MM.1S (cell line): ENCODE data around the gene RANBP2.

Experiments
- DNase-seq: peaks from one replicate; pipeline ENCODE4 v3.0.0-alpha.2; 2015
- H2AFZ ChIP-seq: fragments of 300-600 bp; sonication (generic); 2 replicates; pipeline ENCODE4 v1.6.0; 2016; ENCODE audit warnings: antibody characterized with exemption, low read length
- H3F3A ChIP-seq: fragments of 300-600 bp; sonication (generic); 2 replicates; pipeline ENCODE4 v1.6.1; 2016; ENCODE audit warnings: mild to moderate bottlenecking, antibody characterized with exemption, low read length, moderate library complexity, mixed read lengths; ENCODE audit not compliant: insufficient read depth
- H3K27ac ChIP-seq: fragments of 300-600 bp; sonication (generic); 2 replicates; pipeline ENCODE4 v1.5.1; 2016; ENCODE audit warnings: mild to moderate bottlenecking, low read length
- H3K27me3 ChIP-seq: fragments of 300-600 bp; sonication (generic); replicated peaks from 2 replicates; pipeline ENCODE4 v1.6.0; 2016; ENCODE audit warnings: low read length; ENCODE audit not compliant: insufficient read depth
- H3K36me3 ChIP-seq: fragments of 300-600 bp; sonication (generic); replicated peaks from 2 replicates; pipeline ENCODE4 v1.6.1; 2016; ENCODE audit warnings: mild to moderate bottlenecking, low read length, mixed read lengths; ENCODE audit not compliant: insufficient read depth
- H3K4me1 ChIP-seq: fragments of 300-600 bp; sonication (generic); 2 replicates; pipeline ENCODE4 v1.6.1; 2016; ENCODE audit warnings: low read length, mixed read lengths
- H3K4me2 ChIP-seq: fragments of 300-600 bp; sonication (generic); 2 replicates; pipeline ENCODE4 v1.6.0; 2016; ENCODE audit warnings: low read depth, low read length
- H3K4me3 ChIP-seq: fragments of 300-600 bp; sonication (generic); 2 replicates; pipeline ENCODE4 v1.5.1; 2016; ENCODE audit warnings: low read length, mixed read lengths
- H3K79me2 ChIP-seq: fragments of 300-600 bp; sonication (generic); 2 replicates; pipeline ENCODE4 v1.6.1; 2016; ENCODE audit warnings: mixed run types, low read length, mixed read lengths
- H3K9ac ChIP-seq: fragments of 300-600 bp; sonication (generic); 2 replicates; pipeline ENCODE4 v1.6.1; 2016; ENCODE audit warnings: low read length, mixed read lengths
- H3K9me2 ChIP-seq: fragments of 300-600 bp; sonication (generic); replicated peaks from 2 replicates; pipeline ENCODE4 v1.6.1; 2016; ENCODE audit warnings: mild to moderate bottlenecking, low read length, mixed read lengths; ENCODE audit not compliant: insufficient read depth
- H3K9me3 ChIP-seq: fragments of 300-600 bp; sonication (generic); replicated peaks from 2 replicates; pipeline ENCODE4 v1.6.1; 2016; ENCODE audit warnings: mild to moderate bottlenecking, low read length, mixed read lengths; ENCODE audit not compliant: insufficient read depth
- H4K20me1 ChIP-seq: fragments of 300-600 bp; sonication (generic); 2 replicates; pipeline ENCODE4 v1.6.1; 2016; ENCODE audit warnings: mild to moderate bottlenecking, low read length, moderate library complexity, mixed read lengths; ENCODE audit not compliant: insufficient read depth
- CTCF ChIP-seq: fragments of 300-600 bp; sonication (generic); IDR thresholded peaks from 2 replicates; pipeline ENCODE4 v1.5.1; 2016; ENCODE audit warnings: antibody characterized with exemption, low read length, mixed read lengths
- EZH2 ChIP-seq: fragments of 300-600 bp; sonication (generic); optimal IDR thresholded peaks from 2 replicates; pipeline ENCODE3; 2017; ENCODE audit warnings: low read depth, mild to moderate bottlenecking, antibody characterized with exemption, low read length, mixed read lengths
- EZH2phosphoT487 ChIP-seq: fragments of 300-600 bp; sonication (generic); IDR thresholded peaks from 2 replicates; pipeline ENCODE4 v1.6.1; 2018; ENCODE audit warnings: antibody characterized with exemption, low read length

The RANBP2 gene

GRCh38 chr2:108805782-108806181, 86.5 kb downstream of the RANBP2 start:
- H3K9me3 ChIP-seq: no peaks in the 10 kb centered on the region
- no peaks in the 10 kb centered on the region for H3F3A ChIP-seq
- H3K4me1 ChIP-seq: no peaks in the 10 kb centered on the region
- H3K9me2 ChIP-seq: no peaks in the 10 kb centered on the region
- no peaks in the 10 kb centered on the region for H3K27me3 ChIP-seq
- no peak overlapping the region for H3K4me3 ChIP-seq
- DNase-seq: no peak
- no peak overlapping the region for H3K27ac ChIP-seq
- H3K36me3 ChIP-seq: no peaks in the 10 kb centered on the region; the same call in 1 of the 2 replicates
- H2AFZ ChIP-seq: no peak overlapping the region
- H4K20me1 ChIP-seq: no peaks in the 10 kb centered on the region
- no peak for TF ChIP-seq EZH2
- no peak for TF ChIP-seq EZH2phosphoT487
- TF ChIP-seq CTCF: no peak
- no peak overlapping the region for H3K4me2 ChIP-seq
- H3K79me2 ChIP-seq: peaks cover 17% of the 10 kb centered on the region
- no peak overlapping the region for H3K9ac ChIP-seq

GRCh38 chr2:108806371-108807113, 87.3 kb downstream of the RANBP2 start:
- TF ChIP-seq EZH2phosphoT487 (no peak), CTCF (no peak), EZH2 (no peak)
- no peak overlapping the region for H3K9ac ChIP-seq
- H3K4me1 ChIP-seq: no peaks in the 10 kb centered on the region
- DNase-seq: no peak
- H3K27me3 ChIP-seq: no peaks in the 10 kb centered on the region
- peaks cover 21% of the 10 kb centered on the region for H3K79me2 ChIP-seq
- no peak overlapping the region for H3K27ac ChIP-seq
- no peaks in the 10 kb centered on the region for H4K20me1 ChIP-seq
- no peaks in the 10 kb centered on the region for H3K9me2 ChIP-seq
- no peaks in the 10 kb centered on the region for H3K9me3 ChIP-seq
- no peaks in the 10 kb centered on the region; the same call in 1 of the 2 replicates for H3K36me3 ChIP-seq
- no peak overlapping the region for H3K4me3 ChIP-seq
- no peak overlapping the region for H3K4me2 ChIP-seq
- H2AFZ ChIP-seq: no peak overlapping the region
- no peaks in the 10 kb centered on the region for H3F3A ChIP-seq

- no peaks in the 10 kb centered on the region for H4K20me1 ChIP-seq
- DNase-seq: no peak
- no peaks in the 10 kb centered on the region for H3K4me1 ChIP-seq
- no peak overlapping the region for H3K4me3 ChIP-seq
- H3K9me2 ChIP-seq: no peaks in the 10 kb centered on the region
- peaks cover 21% of the 10 kb centered on the region for H3K79me2 ChIP-seq
- no peak overlapping the region for H3K4me2 ChIP-seq
- H3K36me3 ChIP-seq: no peaks in the 10 kb centered on the region; the same call in 1 of the 2 replicates
- H3K9me3 ChIP-seq: no peaks in the 10 kb centered on the region
- H3F3A ChIP-seq: no peaks in the 10 kb centered on the region
- H2AFZ ChIP-seq: no peak overlapping the region
- no peaks in the 10 kb centered on the region for H3K27me3 ChIP-seq
- TF ChIP-seq EZH2phosphoT487 (no peak), CTCF (no peak), EZH2 (no peak)
- no peak overlapping the region for H3K9ac ChIP-seq
- no peak overlapping the region for H3K27ac ChIP-seq
These were observed 90.7 kb downstream of the RANBP2 start for GRCh38 chr2:108809936-108810335.
